Stimulated activated CD8-positive, alpha-beta memory T cell treated with anti-CD3 and anti-CD28 coated beads, Interleukin-4, amount 100 ng/mL, for 4 hours (primary cell): ENCODE data around the gene SDF4.

ENCODE experiments used
- DNase-seq, 2 donors: peaks; one replicate each; pipeline ENCODE4 v3.0.0-alpha.2; 2020; ENCODE audit warnings: low read depth in 2 of 2, low spot score in 1 of 2

The SDF4 gene

DNA sequence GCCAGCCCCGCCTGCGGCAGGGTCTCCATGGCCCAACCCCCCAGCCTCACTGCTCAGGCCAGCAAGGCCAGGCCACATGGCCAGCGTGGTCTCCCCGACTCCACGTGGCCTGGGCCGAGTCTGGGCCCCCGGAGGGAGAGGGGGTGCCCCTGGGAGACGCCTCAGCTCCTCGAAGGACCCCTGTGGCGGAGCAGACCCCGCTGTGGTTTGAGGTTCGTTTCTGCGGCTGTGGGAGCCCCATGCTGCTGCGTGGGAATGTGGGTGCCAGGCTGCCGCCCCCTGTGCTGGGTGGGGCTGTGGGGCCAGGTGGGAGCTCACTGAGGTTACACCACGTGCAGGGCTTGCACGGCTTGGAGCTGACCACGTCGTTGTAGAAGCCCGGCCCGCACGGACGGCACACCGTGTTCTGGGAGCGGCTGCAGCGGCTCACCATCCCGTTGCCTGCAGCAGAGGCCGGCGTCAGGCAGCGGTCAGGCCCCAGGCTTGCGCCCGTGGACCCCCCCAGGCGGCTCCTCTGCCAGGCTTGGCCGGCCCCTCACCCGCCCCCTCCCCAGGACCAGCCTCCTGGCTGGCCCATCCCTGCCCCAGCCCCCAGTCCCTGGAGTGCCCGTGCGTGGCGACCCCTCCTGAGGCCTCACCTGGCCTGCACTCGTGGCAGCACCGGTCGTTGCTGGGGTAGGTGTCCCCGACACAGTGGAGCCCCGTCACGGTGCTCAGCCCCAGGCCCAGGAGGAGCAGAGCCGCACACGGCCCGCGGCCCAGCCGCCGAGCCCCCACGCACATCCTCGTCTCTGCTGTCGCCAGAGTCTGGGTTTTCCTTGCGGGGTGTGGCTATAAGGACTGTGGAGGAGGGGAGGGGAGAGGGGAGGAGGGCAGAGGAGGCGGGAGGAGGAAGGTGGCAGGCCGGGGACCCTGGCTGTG, 18.2 kb downstream of the SDF4 start, which contains the start of gene TNFRSF4:
TNFRSF4 (minus strand) TSS at position 809 of the 921 bp plus-strand sequence; CDS start at position 783, 26 bp downstream.
- no peak for DNase-seq

DNA sequence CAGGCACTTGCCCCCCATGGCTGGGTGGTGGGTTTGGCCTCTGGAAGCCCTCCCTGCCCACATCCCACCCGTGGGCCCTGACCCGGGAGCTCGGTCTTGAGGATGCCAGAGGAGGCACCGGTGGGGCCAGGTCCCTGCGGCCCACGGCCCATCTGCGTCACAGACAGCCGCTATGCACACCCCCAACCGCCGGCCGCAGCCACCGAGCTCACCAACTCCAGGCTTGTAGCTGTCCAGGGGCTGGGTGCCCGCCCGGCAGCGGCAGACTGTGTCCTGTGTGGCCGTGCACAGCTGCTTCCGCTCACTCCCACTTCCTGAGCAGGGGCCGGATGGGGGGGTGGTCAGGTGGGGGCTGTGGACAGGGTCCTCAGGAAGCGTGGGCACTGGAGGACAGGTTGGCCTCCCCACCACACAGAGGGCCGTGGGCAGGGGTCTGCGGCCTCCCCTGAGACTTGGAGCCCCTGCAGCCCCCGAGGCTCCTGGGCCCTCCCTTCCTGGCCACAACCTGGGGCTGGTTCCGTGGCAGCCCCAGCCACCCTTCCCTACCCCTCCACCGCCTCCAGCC, 18.9 kb downstream of the SDF4 start:
- peak in 1 of 2 donors; percentile 46 for DNase-seq

GRCh38 chr1:1211541-1212441, 20.0 kb downstream of the SDF4 start:
- no peak for DNase-seq

DNA sequence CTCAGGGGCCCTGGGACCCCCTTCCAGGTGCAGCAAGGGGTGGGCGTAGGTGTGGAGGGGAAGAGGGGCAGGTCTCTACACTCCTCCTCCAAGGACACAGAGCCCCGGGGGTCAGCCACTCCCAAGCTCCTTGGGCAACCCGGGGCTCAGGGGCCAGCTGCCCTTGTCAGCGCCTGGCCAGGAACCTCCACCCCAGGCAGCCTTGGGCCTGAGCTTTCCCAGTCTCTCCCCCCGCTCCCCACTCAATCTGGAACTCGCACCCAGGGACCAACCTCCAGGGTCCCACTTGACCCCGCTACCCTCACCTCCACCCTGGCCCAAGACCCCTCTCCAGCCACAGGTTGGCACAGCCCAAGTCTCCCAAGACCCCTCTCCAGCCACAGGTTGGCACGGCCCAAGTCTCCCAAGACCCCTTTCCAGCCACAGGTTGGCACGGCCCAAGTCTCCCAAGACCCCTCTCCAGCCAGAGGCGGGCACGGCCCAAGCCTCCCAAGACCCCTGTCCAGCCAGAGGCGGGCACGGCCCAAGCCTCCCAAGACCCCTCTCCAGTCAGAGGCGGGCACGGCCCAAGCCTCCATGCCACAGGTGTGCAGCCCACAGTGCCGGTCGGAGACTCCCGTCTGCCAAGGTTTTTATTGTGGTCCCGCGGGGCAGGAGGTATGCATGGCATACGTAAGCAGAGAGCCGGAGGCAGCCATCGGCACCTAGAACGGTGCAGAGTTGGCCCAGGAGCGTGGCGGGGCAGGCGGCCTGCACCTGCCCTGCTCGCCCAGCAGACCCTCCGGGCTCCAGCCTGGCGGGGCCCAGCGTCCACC, 20.9 kb downstream of the SDF4 start:
- DNase-seq: no peak

DNA sequence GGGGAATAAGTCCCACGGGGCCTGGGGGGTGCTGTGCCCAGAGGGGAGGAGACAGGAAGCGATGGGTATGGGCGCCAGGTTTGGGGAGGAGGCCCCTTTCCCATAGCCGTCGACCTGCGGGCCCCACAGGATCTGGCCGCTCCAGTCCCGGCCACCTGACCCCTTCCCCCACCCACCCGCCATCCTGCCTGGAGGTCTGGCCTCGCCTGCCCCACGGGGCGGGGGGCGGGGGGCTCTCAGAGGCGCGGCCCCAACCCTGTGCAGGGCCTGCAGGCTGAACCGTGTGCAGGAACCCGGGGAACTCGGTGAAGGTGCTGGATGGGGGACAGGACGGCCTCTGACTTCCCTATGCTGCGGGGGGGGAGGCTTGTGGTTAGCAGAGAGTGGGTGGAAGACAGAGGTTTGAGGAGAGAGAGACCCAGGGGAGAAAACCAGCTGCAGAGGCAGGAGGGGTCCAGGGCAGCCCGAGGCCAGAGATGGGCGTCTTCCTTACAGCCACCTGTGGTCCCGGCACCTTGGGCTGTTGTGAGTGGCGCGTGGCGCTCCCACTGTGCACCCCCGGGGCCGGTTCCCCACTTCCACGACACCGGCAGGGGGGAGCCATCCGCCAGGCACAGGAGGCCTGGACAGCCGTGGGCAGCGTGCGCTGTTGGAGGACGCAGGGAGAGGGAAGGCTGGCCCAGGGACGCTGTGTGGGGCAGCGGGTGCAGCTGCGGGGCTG, 22.9 kb downstream of the SDF4 start:
- no peak for DNase-seq

DNA sequence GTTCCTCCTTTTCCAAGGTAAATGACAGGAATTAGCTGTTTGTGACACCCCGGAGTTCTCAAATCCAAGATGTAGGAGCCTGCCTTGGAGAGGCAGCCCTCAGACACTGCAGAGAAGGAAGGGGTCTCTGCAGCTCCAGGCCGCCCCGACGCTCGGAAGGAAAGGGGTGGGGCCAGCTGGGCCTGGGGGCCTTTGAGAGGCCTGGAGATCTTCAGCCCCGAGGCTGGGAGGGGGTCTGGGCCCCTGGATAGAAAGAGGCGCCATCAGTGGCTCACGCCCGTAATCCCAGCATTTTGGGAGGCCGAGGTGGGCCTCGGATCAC, 24.3 kb downstream of the SDF4 start:
- no peak for DNase-seq

DNA sequence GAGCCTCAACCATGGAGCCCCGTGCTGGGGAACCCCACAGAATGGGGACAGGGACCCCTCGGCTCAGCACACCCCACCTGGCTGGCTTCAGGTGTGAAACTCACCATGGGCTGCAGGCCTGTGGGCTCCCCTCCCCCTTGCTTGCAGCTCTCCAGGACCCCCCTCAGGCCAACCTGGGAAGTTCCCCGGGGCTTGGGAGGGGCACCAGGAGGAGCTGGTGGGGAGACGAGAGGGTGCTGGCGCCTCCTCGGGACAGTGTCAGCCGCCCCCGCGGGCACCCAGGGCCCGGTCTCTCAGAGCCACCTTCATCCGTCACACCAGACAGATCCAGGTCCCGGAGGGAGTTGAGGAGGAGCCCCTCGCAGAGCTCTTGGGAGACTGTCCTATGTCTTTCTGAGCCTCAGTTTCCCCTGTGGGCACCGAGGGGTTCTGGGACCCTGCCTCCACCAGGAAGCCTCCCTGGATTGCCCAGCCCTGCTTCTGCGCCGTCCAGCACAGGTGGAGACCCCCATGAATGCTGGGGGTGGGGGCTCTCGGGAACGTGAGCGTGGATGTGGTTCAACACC, 24.8 kb downstream of the SDF4 start:
- no peak for DNase-seq

DNA sequence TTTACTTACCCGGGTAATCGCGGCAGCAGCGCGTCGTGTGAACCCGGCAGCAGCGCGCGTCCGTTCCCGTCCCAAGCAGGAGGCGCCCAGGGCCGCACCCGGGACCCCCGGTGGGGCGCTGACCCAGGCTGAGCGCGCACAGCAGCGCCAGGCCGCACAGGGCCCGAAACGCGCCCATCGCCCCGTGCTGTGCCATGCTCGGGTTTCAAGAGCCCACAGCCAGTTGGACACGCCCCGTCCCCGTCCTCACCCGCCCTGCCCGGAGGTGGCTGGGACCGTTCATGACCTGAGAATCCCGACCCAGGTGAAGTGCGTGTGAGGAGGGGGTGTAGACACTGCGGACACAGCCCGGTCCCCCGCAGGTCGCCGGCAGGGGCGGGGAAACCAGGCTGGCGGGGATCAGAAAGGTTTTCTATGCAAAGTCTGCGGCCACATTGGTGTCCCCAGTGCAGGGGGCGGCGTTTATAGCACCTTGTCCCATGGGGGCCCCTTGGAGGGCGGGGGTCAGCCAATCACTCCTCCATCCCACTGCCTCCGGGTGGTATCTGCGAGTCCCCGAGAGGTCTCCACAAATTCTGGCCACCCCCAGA, 25.3 kb downstream of the SDF4 start, which contains the start of gene TNFRSF18:
TNFRSF18 (minus strand) TSS at position 217 of the 590 bp plus-strand sequence; CDS start at position 196, 21 bp downstream.
- DNase-seq: no peak

DNA sequence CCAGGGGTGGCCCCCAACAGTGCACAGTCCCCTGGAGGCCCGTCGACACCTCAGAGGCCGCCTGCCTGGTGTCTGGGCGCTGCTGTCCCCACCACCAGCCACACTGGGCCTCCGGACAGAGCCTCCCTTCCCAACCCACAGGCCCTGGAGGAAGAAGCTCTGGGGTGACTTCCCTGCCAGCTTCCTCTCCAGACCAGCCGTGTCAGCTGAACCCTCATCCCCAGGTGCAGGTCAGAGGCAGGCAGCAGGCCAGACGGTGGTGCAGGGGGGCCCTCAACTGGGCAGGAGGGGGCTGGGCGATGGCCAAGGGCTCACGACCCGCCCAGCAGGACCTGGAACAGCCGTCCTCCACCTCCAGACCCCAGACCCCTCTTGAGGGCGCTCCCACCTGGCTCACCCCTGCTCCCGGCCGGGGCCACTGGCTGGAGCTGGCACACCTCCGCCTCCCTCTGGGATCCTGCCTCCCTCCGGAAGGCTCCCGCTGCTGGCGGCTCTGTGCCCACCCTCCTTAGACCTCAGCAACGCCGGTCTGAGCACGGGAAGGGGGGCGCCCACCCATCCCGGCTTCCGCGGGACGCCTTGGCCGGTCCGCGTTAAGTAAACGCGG, 25.9 kb downstream of the SDF4 start:
- DNase-seq: no peak

- no peak for DNase-seq
Observed at GRCh38 chr1:1204998-1205768, 26.6 kb downstream of the SDF4 start.

DNA sequence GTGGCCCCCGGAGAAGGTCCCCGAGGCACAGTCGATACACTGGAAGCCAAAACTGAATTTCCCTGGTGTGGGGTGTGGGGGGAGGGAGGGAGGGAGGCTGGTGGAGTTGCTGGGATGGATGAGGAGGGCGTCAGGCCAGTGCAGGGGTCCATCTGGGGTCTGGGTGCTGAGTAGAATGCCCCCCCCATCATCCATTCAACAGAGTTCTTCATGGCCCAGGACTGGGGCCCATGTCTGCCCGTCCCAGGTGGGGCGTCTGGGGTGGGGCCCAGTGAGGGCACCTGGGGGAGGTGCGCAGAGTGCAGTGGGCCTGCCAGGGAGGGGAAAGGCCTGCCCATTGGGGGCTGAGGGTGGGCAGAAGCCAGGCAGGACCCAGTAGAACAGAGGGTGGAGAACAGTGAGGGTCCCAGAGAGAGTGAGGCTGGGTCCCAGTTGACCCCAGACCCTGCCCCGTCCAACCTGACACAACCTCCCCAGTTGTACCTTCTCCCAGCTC, 27.3 kb downstream of the SDF4 start:
- DNase-seq: no peak

GRCh38 chr1:1203561-1204424, 28.0 kb downstream of the SDF4 start:
- no peak for DNase-seq

DNA sequence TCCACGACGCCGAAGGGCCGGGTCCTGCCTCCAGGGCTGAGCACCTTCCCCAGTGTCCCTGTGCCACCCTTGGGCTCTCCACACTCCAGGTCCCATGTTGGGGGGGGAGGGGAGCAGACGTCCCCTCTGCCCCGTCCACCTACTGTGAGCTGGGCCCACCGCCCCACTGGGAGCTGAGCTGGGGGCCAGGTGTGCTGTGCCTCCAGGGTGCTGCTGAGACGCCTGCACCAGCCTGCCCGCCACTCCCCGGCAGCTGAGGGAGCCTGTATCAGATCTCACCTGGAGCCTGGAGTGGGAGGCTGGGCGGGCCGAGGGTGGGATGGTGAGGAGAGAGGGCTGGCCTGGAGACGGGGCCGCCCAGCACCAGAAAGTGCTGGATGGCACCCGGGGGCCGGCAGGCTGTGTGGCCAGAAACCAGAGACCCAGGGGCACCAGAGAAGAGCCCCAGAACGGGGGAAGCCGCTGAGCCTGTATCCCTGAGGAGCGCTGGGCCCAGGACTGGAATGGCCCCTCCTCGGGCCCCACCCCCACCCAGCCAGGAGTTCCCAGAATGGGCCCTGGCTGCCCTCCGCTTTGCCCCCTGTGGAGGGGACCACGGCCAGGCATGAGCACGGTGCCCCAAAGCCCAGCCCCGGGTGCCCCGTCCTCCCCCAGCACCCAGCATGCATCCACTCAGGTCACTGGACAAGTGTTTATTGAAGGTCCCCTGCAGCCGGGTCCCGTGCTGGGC, 28.8 kb downstream of the SDF4 start:
- DNase-seq: no peak

DNA sequence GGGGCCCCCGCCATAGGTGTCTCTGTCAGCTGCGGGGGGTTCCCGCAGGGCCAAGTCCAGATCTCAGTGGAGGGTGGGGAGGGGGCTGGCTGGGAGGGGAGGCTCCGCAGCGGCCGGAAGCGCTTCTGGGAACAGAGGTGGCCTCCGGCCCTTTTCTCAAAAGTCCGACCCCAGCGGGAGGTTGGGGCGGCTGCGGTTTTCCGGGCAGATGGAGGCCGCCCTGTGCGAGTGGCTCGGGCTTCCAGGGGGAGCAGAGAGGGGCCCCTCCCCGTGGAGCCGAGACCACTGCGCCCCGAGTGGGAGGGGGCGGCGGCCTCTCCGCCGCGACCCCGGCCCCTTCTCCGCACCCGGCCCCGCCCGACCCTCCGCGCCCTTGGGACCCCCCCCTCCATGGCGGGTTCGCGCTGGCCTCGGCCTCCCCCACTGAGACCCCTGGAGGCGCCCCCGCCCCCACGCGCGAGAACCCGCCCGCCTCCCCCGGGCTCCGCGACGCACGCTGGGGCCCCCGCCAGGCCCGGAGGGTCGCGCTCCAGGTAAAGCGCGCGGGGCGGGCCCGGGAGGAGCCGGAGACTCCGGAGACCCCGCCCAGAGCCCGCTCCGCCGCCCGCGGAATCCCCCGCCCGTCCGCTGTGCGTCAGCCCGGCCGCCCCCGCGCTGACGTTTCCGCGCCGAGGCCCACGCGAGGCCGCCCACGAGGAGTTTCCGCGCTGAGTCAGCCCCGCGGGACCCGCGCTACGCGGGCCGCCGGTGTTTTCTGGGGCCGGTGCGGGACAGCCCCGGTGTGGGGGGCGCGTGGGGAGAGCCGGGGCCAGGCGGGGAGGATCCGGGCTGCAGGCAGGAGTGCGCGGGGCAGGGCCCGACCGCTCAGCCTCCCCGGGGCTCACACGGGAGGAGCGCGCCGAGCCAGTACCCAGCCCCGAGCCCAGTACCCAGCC, 30.7 kb downstream of the SDF4 start:
- DNase-seq: peak; percentile 84 to 87
